Endodermal cell (in vitro differentiated cells): Measurements from ENCODE around the gene PIAS4. TPM values are rescaled to one million over a fixed set of nuclear protein-coding genes. Genes with fewer than 3 reads are reported as not detected.

Experiments
- DNase-seq: peaks from one replicate; pipeline ENCODE4 v3.0.0-alpha.2; 2017
- H3K27ac ChIP-seq: 2 replicates; pipeline ENCODE4 v1.5.1; 2013; ENCODE audit warnings: mild to moderate bottlenecking, low read depth, low read length, moderate library complexity
- H3K27me3 ChIP-seq: 2 replicates; pipeline ENCODE4 v1.6.1; 2013; ENCODE audit warnings: mild to moderate bottlenecking, low read length, moderate library complexity; ENCODE audit not compliant: insufficient read depth, control insufficient read depth, poor library complexity, severe bottlenecking
- H3K36me3 ChIP-seq: 2 replicates; pipeline ENCODE4 v1.7.0; 2013; ENCODE audit warnings: mild to moderate bottlenecking, low read length, moderate library complexity; ENCODE audit not compliant: control insufficient read depth, insufficient read depth
- H3K4me1 ChIP-seq: one replicate; pipeline ENCODE4 v1.7.0; 2013; ENCODE audit warnings: low read length; ENCODE audit not compliant: control insufficient read depth, insufficient read depth
- H3K4me3 ChIP-seq: 2 replicates; pipeline ENCODE4 v1.5.1; 2013; ENCODE audit warnings: mild to moderate bottlenecking, low read length, moderate library complexity
- H3K9ac ChIP-seq: 2 replicates; pipeline ENCODE4 v1.6.1; 2013; ENCODE audit warnings: mild to moderate bottlenecking, low read length, moderate library complexity; ENCODE audit not compliant: poor library complexity, severe bottlenecking; ENCODE audit errors: extremely low read depth
- H3K9me3 ChIP-seq: 2 replicates; pipeline ENCODE4 v1.6.1; 2013; ENCODE audit warnings: mild to moderate bottlenecking, low read length, moderate library complexity; ENCODE audit not compliant: control insufficient read depth
- H3K27ac Mint-ChIP-seq: 2 replicates; pipeline ENCODE4 v1.8.0; 2020; ENCODE audit warnings: mixed read lengths
- H3K27me3 Mint-ChIP-seq: 2 replicates; pipeline ENCODE4 v1.8.0; 2021; ENCODE audit warnings: mild to moderate bottlenecking, mixed read lengths; ENCODE audit not compliant: insufficient read depth
- H3K36me3 Mint-ChIP-seq: 2 replicates; pipeline ENCODE4 v1.8.0; 2020; ENCODE audit warnings: low read depth, mixed read lengths
- H3K4me1 Mint-ChIP-seq: 2 replicates; pipeline ENCODE4 v1.8.0; 2020; ENCODE audit warnings: mixed read lengths
- H3K4me3 Mint-ChIP-seq: 2 replicates; pipeline ENCODE4 v1.8.0; 2020; ENCODE audit warnings: mild to moderate bottlenecking, moderate library complexity, mixed read lengths
- H3K9me3 Mint-ChIP-seq: 2 replicates; pipeline ENCODE4 v1.8.0; 2020; ENCODE audit warnings: mild to moderate bottlenecking, mixed read lengths
- CTCF ChIP-seq: fragments of 200-600 bp; sonication (generic); conservative IDR thresholded peaks from 2 replicates; pipeline ENCODE4 v1.5.0; 2021; ENCODE audit warnings: antibody characterized with exemption, mild to moderate bottlenecking
- WGBS, 2 experiments: methylation state at CpG; one replicate each; pipeline versions ENCODE4 v1.1.5 to v1.1.7; 2013; ENCODE audit warnings: missing lambda C conversion rate in 2 of 2, mixed read lengths in 1 of 2; ENCODE audit not compliant: insufficient coverage in 1 of 2, insufficient read length in 1 of 2; 5-methylcytosine and 5-hydroxymethylcytosine counted together
- total RNA-seq, 2 donors: library from RNA; stranded (reverse); fragmentation: NEBNext Ultra II Directional in 1 of 2; extraction: Animal tissue kit (Norgen Biotek cat#: 25700) in 1 of 2; gene quantifications; 2 replicates in 1 of 2; 3 replicates in 1 of 2; pipeline ENCODE4 v1.2.1, GENCODE V29; 2021

The PIAS4 gene
- total RNA-seq, 2 donors from 2014 or later, result 57.5 to 58.1 TPM

- Histone ChIP-seq H3K4me3 (peak overlapping the region; percentile 89), H3K9ac (peak overlapping the region; percentile 82), H3K36me3 (peaks cover 40% of the 10 kb centered on the region), H3K27me3 (no peaks in the 10 kb centered on the region), H3K9me3 (no peaks in the 10 kb centered on the region), H3K27ac (peak overlapping the region; percentile 84), H3K4me1 (no peaks in the 10 kb centered on the region)
- Mint-ChIP-seq H3K27ac (peak overlapping the region; percentile 99), H3K4me3 (peak overlapping the region; percentile 84), H3K4me1 (peaks cover 27% of the 10 kb centered on the region), H3K27me3 (no peaks in the 10 kb centered on the region), H3K9me3 (no peaks in the 10 kb centered on the region), H3K36me3 (peaks cover 42% of the 10 kb centered on the region)
- peak; percentile 88 for DNase-seq
- peak; percentile 56 for TF ChIP-seq CTCF
- WGBS, 2 experiments, result 9 to 13% methylated on average over 10 to 23 of the region's 23 CpGs
Measured at GRCh38 chr19:3969435-3970312, 37.9 kb upstream of the PIAS4 start.

GRCh38 chr19:3970313-3970807, 37.2 kb upstream of the PIAS4 start:
- Mint-ChIP-seq H3K9me3 (no peaks in the 10 kb centered on the region), H3K4me3 (peak overlapping the region; percentile 84), H3K27ac (peak overlapping the region; percentile 99), H3K36me3 (peaks cover 38% of the 10 kb centered on the region), H3K4me1 (peaks cover 27% of the 10 kb centered on the region), H3K27me3 (no peaks in the 10 kb centered on the region)
- Histone ChIP-seq H3K9me3 (no peaks in the 10 kb centered on the region), H3K4me1 (no peaks in the 10 kb centered on the region), H3K4me3 (peak overlapping the region; percentile 89), H3K27ac (peak overlapping the region; percentile 83), H3K36me3 (peaks cover 38% of the 10 kb centered on the region), H3K9ac (peak overlapping the region; percentile 82), H3K27me3 (no peaks in the 10 kb centered on the region)
- 0 to 1% methylated on average over 15 to 21 of the region's 22 CpGs for WGBS, 2 experiments
- TF ChIP-seq CTCF, result no peak
- DNase-seq, result peak; percentile 62

GRCh38 chr19:3970808-3971598, 36.5 kb upstream of the PIAS4 start, which contains the start of gene DAPK3:
TSS of gene DAPK3 (minus strand) at chr19:3971099. CDS start at chr19:3969735, 1,364 bp downstream.
- peak; percentile 99 for DNase-seq
- TF ChIP-seq CTCF, result no peak
- peak within 1 kb of the TSS; percentile 82 for H3K9ac ChIP-seq
- WGBS, 2 experiments, result 0 to 1% methylated on average over 34 to 73 of the region's 73 CpGs
- no peaks in the 10 kb centered on the region for H3K9me3 ChIP-seq
- Mint-ChIP-seq H3K27me3 (no peaks in the 10 kb centered on the region), H3K9me3 (no peaks in the 10 kb centered on the region), H3K36me3 (peaks cover 38% of the 10 kb centered on the region), H3K27ac (peak within 1 kb of the TSS; percentile 99), H3K4me1 (peaks cover 27% of the 10 kb centered on the region), H3K4me3 (peak within 1 kb of the TSS; percentile 84)
- no peaks in the 10 kb centered on the region for H3K27me3 ChIP-seq
- peaks cover 38% of the 10 kb centered on the region for H3K36me3 ChIP-seq
- H3K27ac ChIP-seq, result peak within 1 kb of the TSS; percentile 84
- H3K4me1 ChIP-seq, result no peaks in the 10 kb centered on the region
- H3K4me3 ChIP-seq, result peak within 1 kb of the TSS; percentile 89
